H9 (cell line): ENCODE results near the gene FOS. TPM values are rescaled to one million over a fixed set of nuclear protein-coding genes. Genes with fewer than 3 reads are reported as not detected.

Experiments
- DNase-seq: peaks from one replicate; pipeline ENCODE4 v3.0.0-alpha.2; 2017
- H2AFZ ChIP-seq: one replicate; pipeline ENCODE4 v1.6.1; 2013; ENCODE audit warnings: mild to moderate bottlenecking, low read length, control low read depth, moderate library complexity
- H2AK5ac ChIP-seq: 2 replicates; pipeline ENCODE4 v1.6.1; 2013; ENCODE audit warnings: low read length, control low read depth, mixed read lengths; ENCODE audit not compliant: insufficient read length
- H2BK120ac ChIP-seq: one replicate; pipeline ENCODE4 v1.6.1; 2013; ENCODE audit warnings: low read depth, mild to moderate bottlenecking, low read length, control low read depth, inconsistent platforms; ENCODE audit not compliant: poor library complexity, severe bottlenecking
- H2BK12ac ChIP-seq: 2 replicates; pipeline ENCODE4 v1.6.1; 2013; ENCODE audit warnings: low read length, control low read depth, mixed read lengths, low read depth; ENCODE audit not compliant: insufficient read length
- H2BK15ac ChIP-seq: 2 replicates; pipeline ENCODE4 v1.6.1; 2013; ENCODE audit warnings: low read depth, low read length, control low read depth
- H2BK20ac ChIP-seq: one replicate; pipeline ENCODE4 v1.6.1; 2013; ENCODE audit warnings: low read depth, mild to moderate bottlenecking, low read length, control low read depth, inconsistent platforms; ENCODE audit not compliant: poor library complexity, severe bottlenecking
- H2BK5ac ChIP-seq: 2 replicates; pipeline ENCODE4 v1.6.1; 2013; ENCODE audit warnings: low read length, control low read depth, mixed read lengths; ENCODE audit not compliant: insufficient read length
- H3K14ac ChIP-seq: 2 replicates; pipeline ENCODE4 v1.6.1; 2013; ENCODE audit warnings: low read length, control low read depth; ENCODE audit not compliant: insufficient read depth
- H3K18ac ChIP-seq: 2 replicates; pipeline ENCODE4 v1.6.1; 2013; ENCODE audit warnings: low read depth, mild to moderate bottlenecking, mixed read lengths, low read length, control low read depth; ENCODE audit not compliant: insufficient read length
- H3K23ac ChIP-seq: 2 replicates; pipeline ENCODE4 v1.6.1; 2013; ENCODE audit warnings: low read length, control low read depth, mixed read lengths, low read depth; ENCODE audit not compliant: insufficient read length
- H3K23me2 ChIP-seq: 2 replicates; pipeline ENCODE4 v1.6.1; 2013; ENCODE audit warnings: low read depth, mild to moderate bottlenecking, mixed read lengths, low read length, control low read depth; ENCODE audit not compliant: insufficient read length, poor library complexity, severe bottlenecking
- H3K27ac ChIP-seq: 2 replicates; pipeline ENCODE4 v1.5.1; 2013; ENCODE audit warnings: low read length, control low read depth, mixed read lengths, low read depth; ENCODE audit not compliant: insufficient read length
- H3K27me3 ChIP-seq: 2 replicates; pipeline ENCODE4 v1.6.1; 2013; ENCODE audit warnings: low read length, control low read depth, inconsistent platforms; ENCODE audit not compliant: insufficient read depth
- H3K4ac ChIP-seq: 2 replicates; pipeline ENCODE4 v1.6.1; 2013; ENCODE audit warnings: low read depth, mild to moderate bottlenecking, control low read depth, inconsistent platforms, low read length, moderate library complexity
- H3K4me1 ChIP-seq: 2 replicates; pipeline ENCODE4 v1.6.1; 2013; ENCODE audit warnings: low read length, control low read depth, inconsistent platforms; ENCODE audit not compliant: insufficient read depth
- H3K4me2 ChIP-seq: 2 replicates; pipeline ENCODE4 v1.6.1; 2013; ENCODE audit warnings: low read length, control low read depth, mixed read lengths; ENCODE audit not compliant: insufficient read length, insufficient read depth
- H3K56ac ChIP-seq: 2 replicates; pipeline ENCODE4 v1.6.1; 2013; ENCODE audit warnings: low read depth, mild to moderate bottlenecking, mixed read lengths, low read length, control low read depth; ENCODE audit not compliant: insufficient read length
- H3K79me1 ChIP-seq: 2 replicates; pipeline ENCODE4 v1.6.1; 2013; ENCODE audit warnings: low read depth, mild to moderate bottlenecking, moderate library complexity, low read length, control low read depth, inconsistent platforms; ENCODE audit not compliant: insufficient read depth, poor library complexity, severe bottlenecking
- H3K79me2 ChIP-seq: 2 replicates; pipeline ENCODE4 v1.6.1; 2013; ENCODE audit warnings: low read length, control low read depth, inconsistent platforms; ENCODE audit not compliant: insufficient read depth
- H3K9ac ChIP-seq: 2 replicates; pipeline ENCODE4 v1.6.1; 2013; ENCODE audit warnings: low read length, control low read depth, mixed read lengths; ENCODE audit not compliant: insufficient read length; ENCODE audit errors: extremely low read depth
- H3K9me3 ChIP-seq: one replicate; pipeline ENCODE4 v1.6.1; 2013; ENCODE audit warnings: low read depth, low read length, inconsistent platforms; ENCODE audit not compliant: control insufficient read depth
- H3T11ph ChIP-seq: one replicate; pipeline ENCODE4 v1.6.1; 2013; ENCODE audit warnings: mild to moderate bottlenecking, low read length, control low read depth, inconsistent platforms
- H4K20me1 ChIP-seq: one replicate; pipeline ENCODE4 v1.6.1; 2013; ENCODE audit not compliant: control insufficient read depth, insufficient read length, insufficient read depth
- H4K5ac ChIP-seq: 2 replicates; pipeline ENCODE4 v1.6.1; 2013; ENCODE audit warnings: low read depth, mild to moderate bottlenecking, mixed read lengths, low read length, control low read depth; ENCODE audit not compliant: insufficient read length
- H4K8ac ChIP-seq: replicated peaks from 2 replicates; pipeline ENCODE4 v1.6.1; 2013; ENCODE audit warnings: low read length, control low read depth, mixed read lengths, low read depth; ENCODE audit not compliant: insufficient read length
- H4K91ac ChIP-seq: 2 replicates; pipeline ENCODE4 v1.6.1; 2013; ENCODE audit warnings: low read depth, mild to moderate bottlenecking, moderate library complexity, mixed read lengths, low read length, control low read depth; ENCODE audit not compliant: insufficient read length
- H3K27ac Mint-ChIP-seq, 3 experiments: 2 replicates in 2 of 3; 3 replicates in 1 of 3; pipeline ENCODE4 v1.8.0; 2020 to 2021; ENCODE audit warnings: mixed read lengths in 3 of 3, mild to moderate bottlenecking in 1 of 3, moderate library complexity in 1 of 3
- H3K27me3 Mint-ChIP-seq: 2 replicates; pipeline ENCODE4 v1.8.0; 2021; ENCODE audit warnings: low read depth, mild to moderate bottlenecking, moderate library complexity, mixed read lengths
- H3K36me3 Mint-ChIP-seq, 3 experiments: 2 replicates in 2 of 3; 3 replicates in 1 of 3; pipeline ENCODE4 v1.8.0; 2020 to 2021; ENCODE audit warnings: low read depth in 3 of 3, mixed read lengths in 3 of 3; ENCODE audit not compliant: insufficient read depth in 1 of 3
- H3K4me1 Mint-ChIP-seq, 2 experiments: 2 replicates each; pipeline ENCODE4 v1.8.0; 2020; ENCODE audit warnings: mixed read lengths in 2 of 2
- H3K4me3 Mint-ChIP-seq, 2 experiments: 2 replicates in 1 of 2; 3 replicates in 1 of 2; pipeline ENCODE4 v1.8.0; 2020 to 2021; ENCODE audit warnings: mild to moderate bottlenecking in 2 of 2, mixed read lengths in 2 of 2, moderate library complexity in 1 of 2
- H3K9me3 Mint-ChIP-seq, 2 experiments: 2 replicates in 1 of 2; 3 replicates in 1 of 2; pipeline ENCODE4 v1.8.0; 2020; ENCODE audit warnings: mild to moderate bottlenecking in 2 of 2, mixed read lengths in 2 of 2, moderate library complexity in 1 of 2
- WGBS: extraction: QIAGEN DNeasy Blood & Tissue Kit; methylation state at CpG from one replicate; pipeline ENCODE4 v1.1.7; 2013; ENCODE audit warnings: missing lambda C conversion rate, low lambda C conversion rate, mixed read lengths; ENCODE audit not compliant: insufficient read length; ENCODE audit errors: extremely low coverage; 5-methylcytosine and 5-hydroxymethylcytosine counted together
- total RNA-seq: library from RNA; stranded (reverse); gene quantifications from 2 replicates; pipeline ENCODE4 v1.2.1, GENCODE V29; 2021
- TF ChIP-seq, protein P1 (sequence below): fragments of 200-600 bp; sonication (generic); conservative IDR thresholded peaks from 3 replicates; pipeline ENCODE4 v1.8.0; 2021; ENCODE audit warnings: antibody characterized with exemption, mild to moderate bottlenecking

Gene FOS
- total RNA-seq, 1 experiment from 2014 or later = 33.9 TPM

- Histone ChIP-seq H3K9ac (no peak overlapping the region), H2AFZ (no peak overlapping the region), H4K5ac (no peak overlapping the region), H2BK120ac (peak overlapping the region; percentile 87), H3K14ac (peak overlapping the region; percentile 98; the same call in 1 of the 2 replicates), H3K23ac (no peak overlapping the region), H2BK5ac (no peak overlapping the region), H4K8ac (no peak overlapping the region), H2AK5ac (no peak overlapping the region), H3K4me1 (no peaks in the 10 kb centered on the region), H3K18ac (peak overlapping the region; percentile 99), H3K27me3 (no peaks in the 10 kb centered on the region), H4K91ac (no peak overlapping the region), H2BK20ac (no peak overlapping the region), H3K79me2 (no peaks in the 10 kb centered on the region), H3K79me1 (no peaks in the 10 kb centered on the region), H3K4ac (peak overlapping the region; percentile 83; the same call in 1 of the 2 replicates), H3K23me2 (peaks cover 8% of the 10 kb centered on the region), H3K4me2 (peak overlapping the region; percentile 91), H3K9me3 (no peaks in the 10 kb centered on the region), H3K56ac (no peak overlapping the region), H2BK12ac (peak overlapping the region; percentile 99), H2BK15ac (no peak overlapping the region), H4K20me1 (no peaks in the 10 kb centered on the region), H3K27ac (no peak overlapping the region), H3T11ph (no peak overlapping the region)
- peaks cover 27 to 28% of the 10 kb centered on the region in 2 experiments for H3K4me1 Mint-ChIP-seq
- no peaks in the 10 kb centered on the region for H3K9me3 Mint-ChIP-seq
- peaks cover 5% of the 10 kb centered on the region; the same call in 1 of the 2 replicates for H3K27me3 Mint-ChIP-seq
- DNase-seq = no peak
- no peaks in the 10 kb centered on the region for H3K36me3 Mint-ChIP-seq
- TF ChIP-seq, protein P1, sequence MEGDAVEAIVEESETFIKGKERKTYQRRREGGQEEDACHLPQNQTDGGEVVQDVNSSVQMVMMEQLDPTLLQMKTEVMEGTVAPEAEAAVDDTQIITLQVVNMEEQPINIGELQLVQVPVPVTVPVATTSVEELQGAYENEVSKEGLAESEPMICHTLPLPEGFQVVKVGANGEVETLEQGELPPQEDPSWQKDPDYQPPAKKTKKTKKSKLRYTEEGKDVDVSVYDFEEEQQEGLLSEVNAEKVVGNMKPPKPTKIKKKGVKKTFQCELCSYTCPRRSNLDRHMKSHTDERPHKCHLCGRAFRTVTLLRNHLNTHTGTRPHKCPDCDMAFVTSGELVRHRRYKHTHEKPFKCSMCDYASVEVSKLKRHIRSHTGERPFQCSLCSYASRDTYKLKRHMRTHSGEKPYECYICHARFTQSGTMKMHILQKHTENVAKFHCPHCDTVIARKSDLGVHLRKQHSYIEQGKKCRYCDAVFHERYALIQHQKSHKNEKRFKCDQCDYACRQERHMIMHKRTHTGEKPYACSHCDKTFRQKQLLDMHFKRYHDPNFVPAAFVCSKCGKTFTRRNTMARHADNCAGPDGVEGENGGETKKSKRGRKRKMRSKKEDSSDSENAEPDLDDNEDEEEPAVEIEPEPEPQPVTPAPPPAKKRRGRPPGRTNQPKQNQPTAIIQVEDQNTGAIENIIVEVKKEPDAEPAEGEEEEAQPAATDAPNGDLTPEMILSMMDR = no peak
- H3K27ac Mint-ChIP-seq = peak overlapping the region in 2 of 3 experiments; percentile 53 to 100; a peak in 3 of 7 replicates
- no CpG with 5 or more reads among the region's 8 CpGs for WGBS
- peak overlapping the region in 1 of 2 experiments; percentile 58; a peak in 3 of 5 replicates for H3K4me3 Mint-ChIP-seq
These were observed 18.4 kb upstream of the FOS start for GRCh38 chr14:75260025-75260763.
